Measurements from ENCODE around the gene MSMO1.

- TF ChIP-seq, protein P1, sequence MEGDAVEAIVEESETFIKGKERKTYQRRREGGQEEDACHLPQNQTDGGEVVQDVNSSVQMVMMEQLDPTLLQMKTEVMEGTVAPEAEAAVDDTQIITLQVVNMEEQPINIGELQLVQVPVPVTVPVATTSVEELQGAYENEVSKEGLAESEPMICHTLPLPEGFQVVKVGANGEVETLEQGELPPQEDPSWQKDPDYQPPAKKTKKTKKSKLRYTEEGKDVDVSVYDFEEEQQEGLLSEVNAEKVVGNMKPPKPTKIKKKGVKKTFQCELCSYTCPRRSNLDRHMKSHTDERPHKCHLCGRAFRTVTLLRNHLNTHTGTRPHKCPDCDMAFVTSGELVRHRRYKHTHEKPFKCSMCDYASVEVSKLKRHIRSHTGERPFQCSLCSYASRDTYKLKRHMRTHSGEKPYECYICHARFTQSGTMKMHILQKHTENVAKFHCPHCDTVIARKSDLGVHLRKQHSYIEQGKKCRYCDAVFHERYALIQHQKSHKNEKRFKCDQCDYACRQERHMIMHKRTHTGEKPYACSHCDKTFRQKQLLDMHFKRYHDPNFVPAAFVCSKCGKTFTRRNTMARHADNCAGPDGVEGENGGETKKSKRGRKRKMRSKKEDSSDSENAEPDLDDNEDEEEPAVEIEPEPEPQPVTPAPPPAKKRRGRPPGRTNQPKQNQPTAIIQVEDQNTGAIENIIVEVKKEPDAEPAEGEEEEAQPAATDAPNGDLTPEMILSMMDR (IDR thresholded peaks at IDR 0.05): no peak
- no peak for TF ChIP-seq EP300 (IDR thresholded peaks at IDR 0.05)
- no peak for TF ChIP-seq POLR2A (IDR thresholded peaks at IDR 0.05)
Observed at GRCh38 chr4:165336743-165337142, 9.3 kb downstream of the MSMO1 start.
